ENCODE data around the gene FTH1. TPM values are rescaled to one million over a fixed set of nuclear protein-coding genes. Genes with fewer than 3 reads are reported as not detected.

Gene FTH1
- total and polyA plus RNA-seq, 2 of the 13 experiments (the other 11 are each of a cell fraction or from before 2014, with no cell fraction given) = 607 to 760 TPM

- TF ChIP-seq TAF1 (CRISPR knock-in tag; IDR thresholded peaks at IDR 0.05) (peak; percentile 37), GFI1 (CRISPR knock-in tag; IDR thresholded peaks at IDR 0.05; ENCODE audit: borderline replicate concordance) (peak; percentile 92), ZBTB7B (CRISPR knock-in tag; IDR thresholded peaks at IDR 0.05) (peak; percentile 75), THAP9 (CRISPR knock-in tag; IDR thresholded peaks at IDR 0.05; ENCODE audit: borderline replicate concordance) (peak; percentile 32; the same call in 1 of the 2 replicates), ATF7 (IDR thresholded peaks at IDR 0.05) (no peak), ATF7 (CRISPR knock-in tag; IDR thresholded peaks at IDR 0.05) (0 out of 2 replicates have a peak, but pooled peaks have one; percentile 62), ZNF350 (CRISPR knock-in tag; IDR thresholded peaks at IDR 0.05; ENCODE audit: borderline replicate concordance, low read depth) (peak; percentile 78; the same call in 1 of the 2 replicates), CENPT (CRISPR knock-in tag; IDR thresholded peaks at IDR 0.05; ENCODE audit: low read depth) (no peak), ZNF335 (CRISPR knock-in tag; IDR thresholded peaks at IDR 0.05) (peak; percentile 67; the same call in 1 of the 2 replicates), MIXL1 (CRISPR knock-in tag; IDR thresholded peaks at IDR 0.05) (no peak), KDM5B (CRISPR knock-in tag; IDR thresholded peaks at IDR 0.05; ENCODE audit: borderline replicate concordance) (peak; percentile 78; the same call in 1 of the 2 replicates), AHDC1 (CRISPR knock-in tag; IDR thresholded peaks at IDR 0.05; ENCODE audit: borderline replicate concordance) (peak; percentile 66; the same call in 1 of the 2 replicates), ZNF558 (CRISPR knock-in tag; IDR thresholded peaks at IDR 0.05; ENCODE audit: borderline replicate concordance) (peak; percentile 62; the same call in 1 of the 2 replicates), SRSF1 (optimal IDR thresholded peaks at IDR 0.05; ENCODE audit: low read depth, low read length) (peak; percentile 87), ARID2 (CRISPR knock-in tag; IDR thresholded peaks at IDR 0.05; ENCODE audit: borderline replicate concordance) (no peak), ZFP36L2 (CRISPR knock-in tag; IDR thresholded peaks at IDR 0.05) (no peak), SAP130 (CRISPR knock-in tag; IDR thresholded peaks at IDR 0.05; ENCODE audit: low read depth) (peak; percentile 82)
Measured at GRCh38 chr11:61923166-61924063, 44.0 kb downstream of the FTH1 start (continued).

All from HepG2 (cell line).